Ishikawa (cell line): ENCODE measurements around the gene RNLS.

ENCODE experiments used
- CEBPB ChIP-seq: IDR thresholded peaks from 2 replicates; pipeline ENCODE4 v1.6.1; 2012
- CREB1 ChIP-seq: IDR thresholded peaks from 2 replicates; pipeline ENCODE4 v1.6.1; 2012; ENCODE audit warnings: low read depth
- EGR1 ChIP-seq: IDR thresholded peaks from 2 replicates; pipeline ENCODE4 v1.6.1; 2012
- EP300 ChIP-seq: IDR thresholded peaks from 2 replicates; pipeline ENCODE4 v1.6.1; 2012; ENCODE audit warnings: borderline replicate concordance
- FOXM1 ChIP-seq: IDR thresholded peaks from 2 replicates; pipeline ENCODE4 v1.6.1; 2012; ENCODE audit warnings: low read depth, borderline replicate concordance
- MAX ChIP-seq: IDR thresholded peaks from 2 replicates; pipeline ENCODE4 v1.6.1; 2012
- NFIC ChIP-seq: IDR thresholded peaks from 2 replicates; pipeline ENCODE4 v1.6.1; 2012
- RAD21 ChIP-seq: IDR thresholded peaks from 2 replicates; pipeline ENCODE4 v1.6.1; 2012; ENCODE audit warnings: low read depth
- REST ChIP-seq: IDR thresholded peaks from 2 replicates; pipeline ENCODE4 v1.6.1; 2012; ENCODE audit warnings: low read depth, mild to moderate bottlenecking
- TAF1 ChIP-seq: IDR thresholded peaks from 2 replicates; pipeline ENCODE4 v1.6.1; 2012; ENCODE audit warnings: low read depth, mild to moderate bottlenecking
- TCF12 ChIP-seq: IDR thresholded peaks from 2 replicates; pipeline ENCODE4 v1.6.1; 2012; ENCODE audit warnings: low read depth
- TEAD4 ChIP-seq: IDR thresholded peaks from 2 replicates; pipeline ENCODE4 v1.6.1; 2012
- USF1 ChIP-seq: IDR thresholded peaks from 2 replicates; pipeline ENCODE4 v1.6.1; 2012
- YY1 ChIP-seq: IDR thresholded peaks from 2 replicates; pipeline ENCODE4 v1.6.1; 2012; ENCODE audit warnings: low read depth
- ZBTB7A ChIP-seq: IDR thresholded peaks from 2 replicates; pipeline ENCODE4 v1.6.1; 2012; ENCODE audit warnings: low read depth

The RNLS gene

GRCh38 chr10:88471899-88472298 is 111.2 kb downstream of the RNLS start:
- TF ChIP-seq REST (peak; percentile 67), ZBTB7A (no peak)

GRCh38 chr10:88467835-88468485 is 115.2 kb downstream of the RNLS start:
- TF ChIP-seq USF1 (no peak), RAD21 (no peak), CREB1 (no peak), REST (no peak), TAF1 (no peak), EP300 (no peak), MAX (no peak), TCF12 (no peak), CEBPB (no peak), YY1 (no peak), TEAD4 (no peak), FOXM1 (no peak), NFIC (no peak), EGR1 (no peak), ZBTB7A (no peak)

GRCh38 chr10:88466786-88467185 is 116.3 kb downstream of the RNLS start:
- TF ChIP-seq EP300 (no peak), TAF1 (no peak), NFIC (no peak), ZBTB7A (no peak), USF1 (no peak), EGR1 (no peak), CEBPB (no peak), MAX (no peak), CREB1 (no peak), FOXM1 (no peak), YY1 (no peak)

GRCh38 chr10:88465765-88466164 is 117.4 kb downstream of the RNLS start:
- TF ChIP-seq NFIC (no peak), EP300 (no peak), REST (no peak), TAF1 (no peak)

GRCh38 chr10:88463811-88464210 is 119.3 kb downstream of the RNLS start:
- TF ChIP-seq TAF1 (no peak), REST (no peak), CEBPB (no peak), NFIC (no peak), EGR1 (no peak), USF1 (no peak), FOXM1 (no peak), RAD21 (no peak), EP300 (no peak)
